ENCODE measurements around the gene COL4A1. TPM values are rescaled to one million over a fixed set of nuclear protein-coding genes. Genes with fewer than 3 reads are reported as not detected.

The COL4A1 gene
- total RNA-seq, 1 donor from 2014 or later, result 1,882 TPM

DNA sequence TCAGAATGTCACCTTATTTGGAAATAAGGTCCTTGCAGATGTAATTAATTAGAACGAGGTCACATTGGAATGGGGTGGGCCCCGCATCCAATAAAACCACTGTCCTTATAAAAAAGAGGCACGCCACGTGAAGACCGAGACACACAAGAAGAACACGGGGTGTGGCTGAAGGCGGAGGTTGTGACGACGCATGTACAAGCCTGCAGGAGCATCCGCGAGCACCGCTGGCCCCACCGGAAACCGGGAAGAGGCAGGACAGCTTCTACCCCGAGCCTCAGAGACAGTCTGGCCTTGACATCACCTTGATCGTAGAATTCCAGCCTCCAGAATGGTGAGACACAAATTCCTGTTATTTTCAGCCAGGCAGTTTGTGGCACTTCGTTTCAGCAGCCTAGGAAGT, 177.9 kb downstream of the COL4A1 start:
- no peak for DNase-seq

DNA sequence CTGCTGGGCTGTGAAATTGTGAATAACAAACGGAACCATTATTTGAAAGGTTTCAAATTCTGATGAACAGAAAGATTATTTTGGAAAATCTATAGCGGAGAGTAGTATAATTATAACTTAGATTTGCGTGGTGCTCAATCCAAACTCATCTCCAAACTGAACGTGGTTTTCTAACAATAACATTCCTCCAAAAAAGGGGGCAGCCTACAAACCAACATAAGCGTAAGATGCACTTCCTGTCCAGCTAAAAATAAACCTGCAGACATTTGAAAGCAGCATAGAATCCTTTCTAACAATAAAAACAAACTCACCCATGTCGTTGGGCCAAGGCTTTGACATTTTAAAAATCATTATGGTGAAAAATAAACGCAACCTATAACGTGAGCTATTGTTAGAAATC, 178.4 kb downstream of the COL4A1 start:
- peak; percentile 45 for DNase-seq

DNA sequence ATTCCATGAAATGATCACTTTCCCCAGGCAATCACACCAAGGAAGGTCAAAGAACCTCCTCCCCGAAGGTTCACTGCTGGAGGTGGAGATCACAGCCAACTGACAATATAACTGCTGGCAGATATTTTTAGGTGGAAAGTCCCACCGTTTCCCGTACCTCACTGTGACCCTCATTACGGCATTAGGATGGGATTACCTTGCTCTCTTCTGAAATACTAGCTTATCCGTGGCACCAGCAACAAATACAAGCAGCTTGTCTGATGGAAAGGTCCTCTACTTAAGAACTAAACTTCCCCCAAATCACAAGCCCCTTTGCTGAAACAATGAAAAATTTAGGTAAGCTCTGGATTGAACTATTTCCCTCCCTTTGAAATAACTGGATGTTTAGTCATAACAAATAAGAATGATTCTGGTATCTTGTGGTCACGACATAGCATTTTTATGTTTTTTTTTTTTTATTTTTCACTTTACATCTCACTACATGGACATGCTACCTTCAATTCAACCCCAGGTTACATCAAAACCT, 178.9 kb downstream of the COL4A1 start:
- DNase-seq, result peak; percentile 53

DNA sequence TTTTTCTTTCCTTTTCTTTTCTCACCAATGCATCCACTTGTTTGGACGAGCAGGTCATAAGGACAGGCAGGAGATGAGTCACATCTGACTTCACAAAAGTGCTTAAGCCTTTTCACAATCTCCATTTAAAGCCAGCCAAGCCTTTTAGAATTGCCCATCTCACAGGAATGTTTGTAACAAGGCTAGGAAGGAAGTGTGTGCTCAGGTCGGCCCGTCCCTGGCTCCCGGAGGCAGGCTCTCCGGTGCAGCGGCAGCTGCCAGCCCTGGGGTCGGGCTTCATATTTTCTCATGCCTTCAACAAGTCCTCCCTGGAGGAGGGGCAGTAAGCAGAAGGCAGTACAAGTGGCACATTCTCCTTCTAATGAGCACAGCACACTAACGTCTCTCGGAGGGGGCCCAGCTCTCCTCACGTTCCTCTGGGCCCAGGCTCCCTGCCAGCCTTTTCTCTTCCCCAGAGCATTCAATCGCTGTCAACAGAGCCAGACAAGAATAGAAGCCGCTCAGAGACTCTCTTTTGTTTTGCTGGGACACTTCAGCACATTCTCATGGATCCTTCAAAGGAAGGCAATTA, 180.5 kb downstream of the COL4A1 start:
- DNase-seq, result peak; percentile 98

DNA sequence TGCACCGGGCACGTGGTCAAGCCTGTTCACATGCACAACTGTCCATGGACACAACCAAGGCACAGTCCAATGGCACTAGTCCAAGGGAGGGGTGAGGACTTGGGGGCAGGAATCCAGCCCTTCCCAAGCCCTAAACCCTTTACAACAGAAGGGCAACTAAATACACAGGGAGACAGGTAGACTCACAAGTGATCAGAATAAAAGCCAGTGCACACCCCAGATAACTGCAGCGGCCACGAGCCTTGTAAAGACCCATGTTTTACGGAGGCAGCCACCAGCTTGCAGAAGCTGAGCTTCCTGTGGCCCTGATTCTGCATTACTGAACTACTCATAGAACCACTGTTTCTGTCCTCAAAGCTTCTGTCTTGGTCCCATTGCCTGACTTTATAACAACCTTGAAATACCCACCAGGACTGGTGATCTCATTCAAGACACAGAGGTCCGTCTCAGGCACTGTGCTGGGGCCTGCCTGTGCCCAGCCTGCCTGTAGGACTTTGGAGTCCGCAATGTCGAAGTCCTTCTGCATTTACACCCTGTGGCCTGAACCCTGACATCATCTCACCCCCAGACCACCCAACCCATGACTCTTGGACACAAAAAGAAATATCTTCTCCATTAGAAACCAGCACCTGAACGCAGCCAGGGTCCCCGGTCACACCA, 181.2 kb downstream of the COL4A1 start:
- DNase-seq, result peak; percentile 38

DNA sequence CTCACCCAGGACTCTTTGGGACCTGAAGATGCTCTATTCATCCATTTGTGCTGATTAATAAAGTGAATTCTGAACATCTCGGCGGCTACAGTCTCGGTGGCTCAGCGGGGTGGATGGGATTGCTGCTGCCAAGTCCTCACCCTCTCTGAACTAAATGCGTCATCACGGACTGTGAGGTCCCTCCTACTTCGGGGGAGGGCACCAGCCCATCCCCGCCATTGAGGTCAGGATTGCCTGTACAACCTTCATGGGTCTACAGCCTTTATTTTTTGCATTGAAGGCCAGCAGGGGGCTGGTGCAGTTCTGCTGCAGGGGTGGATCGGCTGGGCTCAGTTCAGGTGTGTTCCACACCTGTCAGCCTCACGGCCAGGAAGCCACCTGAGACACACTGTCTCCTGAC, 181.8 kb downstream of the COL4A1 start:
- DNase-seq, result no peak

DNA sequence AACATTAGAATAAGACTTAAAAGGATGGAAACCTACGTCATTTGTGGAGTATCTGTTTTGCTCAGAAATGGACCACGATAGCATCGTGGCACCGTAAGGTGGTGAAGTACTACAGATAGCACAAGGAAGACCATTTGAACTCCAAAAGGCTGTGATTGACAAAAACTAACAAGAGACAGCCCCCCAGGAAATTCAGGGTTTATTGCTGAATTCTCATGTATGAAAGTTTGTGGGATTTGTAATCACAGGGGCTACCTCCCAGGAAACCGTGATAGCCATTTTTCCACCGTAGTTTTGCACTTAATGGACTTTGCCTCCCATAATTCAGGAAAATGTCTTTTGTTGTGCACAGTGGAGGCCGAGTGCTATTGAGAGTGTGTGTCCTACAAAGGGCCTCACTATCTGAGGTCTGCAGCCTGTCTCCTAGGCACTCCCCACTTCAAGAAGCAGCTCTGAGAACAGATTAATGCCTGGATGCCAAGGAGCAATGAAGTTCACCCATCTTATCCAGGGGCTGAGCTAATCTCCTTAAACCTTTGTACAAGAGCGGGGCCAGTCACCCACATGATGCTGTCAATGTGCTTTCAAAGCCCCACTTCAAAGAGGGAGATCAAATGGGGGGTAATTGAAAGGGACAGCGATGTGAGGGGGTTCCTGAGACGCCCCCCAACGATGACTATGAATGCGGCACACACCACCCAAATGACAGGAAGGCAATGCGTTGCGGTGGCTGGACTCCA, 182.6 kb downstream of the COL4A1 start:
- no peak for DNase-seq

DNA sequence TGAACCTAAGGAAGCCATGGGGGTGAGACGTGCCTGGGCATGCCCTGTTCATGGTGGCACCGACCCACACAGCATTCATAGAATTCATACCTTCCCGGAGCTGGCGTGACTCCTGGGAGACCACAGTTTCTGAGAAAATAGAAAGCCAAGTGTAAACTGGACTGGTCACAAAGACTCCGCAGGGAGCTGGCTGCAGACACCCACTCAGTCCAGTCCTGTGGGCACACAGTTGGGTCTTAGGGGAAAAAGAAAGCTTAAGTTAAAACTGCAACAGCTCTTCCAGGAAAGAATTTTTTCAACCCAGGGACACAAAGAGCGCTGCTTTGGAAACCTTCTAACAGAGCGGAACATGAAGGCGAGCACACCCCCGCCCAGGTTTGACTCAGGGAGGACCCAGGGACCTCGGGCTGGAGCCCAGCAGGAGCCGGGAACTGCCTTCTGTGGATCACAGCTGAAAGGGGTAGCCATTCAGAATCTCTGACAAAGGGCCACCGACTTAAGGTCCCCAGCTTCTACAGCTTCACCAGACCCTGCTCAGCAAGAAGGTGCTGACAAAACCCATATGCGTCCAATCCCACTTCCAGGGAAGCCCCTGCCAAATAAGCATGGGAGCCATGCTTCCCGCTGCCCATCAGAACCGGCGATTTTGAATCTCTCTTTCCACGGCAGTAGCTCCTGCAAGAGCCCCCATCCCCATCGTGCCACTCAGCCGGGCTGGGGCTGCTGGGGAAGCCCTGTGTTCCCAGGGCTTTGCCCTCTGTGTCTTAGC, 183.7 kb downstream of the COL4A1 start:
- no peak for DNase-seq

DNA sequence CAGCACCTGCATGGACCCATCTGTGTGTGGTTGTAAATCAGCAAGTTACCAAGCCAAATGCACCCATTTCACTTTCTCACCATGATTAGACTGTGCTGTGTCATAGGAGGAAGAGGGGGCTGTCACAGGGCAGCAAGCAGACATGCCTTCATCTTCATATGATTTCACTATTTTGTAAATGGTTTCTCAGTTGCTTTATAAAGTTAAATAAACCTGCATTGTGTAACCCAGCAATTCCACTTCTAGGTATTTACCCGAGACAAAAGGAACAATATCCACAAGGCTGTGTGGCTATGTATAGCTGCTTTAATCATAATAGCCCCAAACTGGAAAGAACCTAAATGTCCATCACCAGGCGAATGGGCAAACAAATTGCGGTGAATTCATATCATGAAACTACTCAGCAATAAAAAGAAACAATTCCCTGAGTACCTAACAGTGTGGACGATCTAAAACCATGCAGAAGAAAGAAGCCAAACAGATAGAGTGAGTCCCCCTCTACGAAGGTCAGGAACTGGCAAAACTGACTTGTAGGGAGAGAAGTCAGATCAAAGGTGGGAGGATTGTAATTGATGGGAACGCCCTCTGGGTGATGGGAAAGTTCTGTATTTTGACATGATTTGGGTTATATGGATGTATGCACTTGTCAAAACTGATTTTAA, 185.4 kb downstream of the COL4A1 start:
- no peak for DNase-seq

DNA sequence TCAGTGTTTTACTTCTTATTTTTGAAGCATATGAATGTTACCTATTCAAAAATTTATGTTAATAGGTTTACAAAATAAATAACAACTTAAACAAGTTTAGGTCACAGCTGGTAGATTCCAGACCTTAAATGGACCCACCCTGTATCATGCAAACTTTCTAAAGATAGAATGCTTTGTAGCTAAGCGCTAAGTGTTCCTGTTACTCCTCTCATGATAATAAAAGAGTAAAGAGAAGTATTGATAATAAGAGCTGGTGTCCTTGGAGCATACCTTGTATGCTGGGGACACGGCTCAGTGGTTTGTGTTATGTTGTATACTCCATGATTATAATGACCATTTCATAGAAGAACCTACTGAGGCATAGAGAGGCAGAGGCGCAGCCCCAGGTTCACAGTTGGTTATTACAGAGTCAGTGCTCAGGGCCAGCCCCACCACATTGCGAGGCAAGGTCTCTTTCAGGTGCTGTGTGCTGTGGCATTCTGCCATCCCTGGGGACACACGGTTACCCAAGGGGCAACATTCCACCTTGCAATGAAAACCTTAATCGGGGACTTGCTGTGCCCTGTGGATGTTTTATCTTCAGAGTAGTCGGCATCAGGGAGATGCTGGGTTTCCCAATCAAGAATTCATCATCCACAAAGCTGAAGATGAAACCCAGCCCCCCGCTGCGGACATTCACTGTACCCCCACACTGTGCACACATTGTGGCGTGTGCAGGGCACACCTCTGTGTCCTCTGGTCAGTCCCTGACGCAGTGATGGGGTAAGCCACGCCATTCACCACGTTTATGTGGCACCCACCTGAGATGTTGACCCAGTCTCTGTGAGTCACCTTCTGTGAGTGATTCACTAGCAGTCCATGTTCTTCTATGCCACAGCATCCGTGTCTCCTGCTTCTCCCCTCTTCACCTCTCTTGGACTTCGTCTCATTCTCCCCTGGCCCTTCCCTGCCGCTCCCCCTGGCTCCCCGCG, 186.7 kb downstream of the COL4A1 start:
- no peak for DNase-seq

DNA sequence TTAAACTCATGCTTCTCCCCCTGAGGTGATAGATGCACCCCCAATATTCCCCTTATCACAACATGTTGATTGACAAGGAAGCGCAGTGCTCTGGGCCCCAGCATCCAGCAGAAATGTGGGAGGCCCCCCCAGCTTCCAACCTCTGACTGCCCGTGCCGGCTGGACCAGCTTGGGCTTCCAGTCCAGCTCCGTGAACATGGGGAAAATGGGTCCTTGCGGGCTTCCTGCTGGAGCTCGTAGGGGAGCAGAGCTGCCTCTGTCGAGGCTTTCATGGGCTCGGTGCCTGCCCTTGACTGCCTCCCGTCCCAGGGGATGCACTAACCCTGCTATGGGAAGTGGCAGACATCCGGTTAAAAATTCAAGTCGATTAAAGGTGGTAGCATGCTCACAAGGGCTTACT, 188.9 kb downstream of the COL4A1 start:
- DNase-seq, result peak; percentile 29

DNA sequence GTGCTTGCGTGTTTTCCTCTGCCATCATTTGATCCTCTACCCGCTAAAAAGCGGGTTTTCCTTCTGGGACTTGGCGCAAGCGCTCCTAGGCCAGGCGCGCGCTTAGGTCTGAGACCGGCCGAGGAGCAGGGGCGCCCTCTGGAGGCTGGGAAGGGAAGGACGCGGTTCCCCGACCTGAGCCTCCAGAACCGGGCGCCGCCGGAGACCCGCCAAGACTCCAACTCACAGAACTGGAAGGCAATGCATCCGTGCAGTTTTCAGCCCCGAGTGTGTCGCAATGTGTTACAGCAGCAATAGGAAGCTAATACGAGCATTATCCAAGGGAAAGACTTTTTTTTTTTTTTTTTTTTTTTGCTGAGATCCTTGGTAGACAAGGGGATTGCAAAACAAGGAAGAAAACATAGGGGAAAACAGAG, 190.9 kb downstream of the COL4A1 start:
- DNase-seq, result peak; percentile 80

DNA sequence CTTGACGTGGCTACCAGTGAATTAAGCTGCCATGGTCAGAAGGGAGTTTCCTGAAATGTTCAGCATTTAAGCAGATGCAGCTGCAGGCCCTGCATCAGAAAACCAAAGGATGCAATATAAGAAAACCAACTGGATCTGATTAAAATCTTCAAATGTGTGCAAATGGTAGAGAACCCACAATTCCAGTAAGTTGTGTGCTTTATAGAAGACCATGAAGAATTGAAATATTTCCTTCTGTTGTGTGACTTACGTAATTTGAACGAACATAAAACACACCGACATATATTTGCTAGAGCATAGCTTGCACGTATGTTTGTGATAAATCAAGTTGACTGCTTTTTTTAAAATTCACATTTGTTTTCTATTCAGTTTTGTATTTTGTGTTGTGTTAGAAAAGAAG, 191.4 kb downstream of the COL4A1 start:
- no peak for DNase-seq

DNA sequence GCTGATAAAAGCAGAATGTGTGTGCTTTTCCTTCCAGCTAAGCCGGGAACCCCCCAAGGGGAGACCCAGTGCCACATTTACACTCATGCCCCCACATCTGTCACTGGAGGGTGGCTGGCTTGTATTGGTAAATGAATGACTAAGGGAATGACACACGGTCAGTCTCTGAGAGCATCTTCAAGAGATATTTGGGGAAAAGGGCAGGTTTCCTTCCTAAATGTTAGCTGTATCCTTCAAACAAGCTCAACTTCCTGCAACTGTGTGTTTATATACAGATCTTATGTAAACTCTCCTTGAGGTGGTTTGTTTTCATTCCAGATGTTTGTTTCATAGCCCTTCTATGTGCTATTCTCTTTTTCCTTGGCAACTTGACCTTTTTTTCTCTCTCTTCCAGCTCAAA, 192.6 kb downstream of the COL4A1 start:
- no peak for DNase-seq

DNA sequence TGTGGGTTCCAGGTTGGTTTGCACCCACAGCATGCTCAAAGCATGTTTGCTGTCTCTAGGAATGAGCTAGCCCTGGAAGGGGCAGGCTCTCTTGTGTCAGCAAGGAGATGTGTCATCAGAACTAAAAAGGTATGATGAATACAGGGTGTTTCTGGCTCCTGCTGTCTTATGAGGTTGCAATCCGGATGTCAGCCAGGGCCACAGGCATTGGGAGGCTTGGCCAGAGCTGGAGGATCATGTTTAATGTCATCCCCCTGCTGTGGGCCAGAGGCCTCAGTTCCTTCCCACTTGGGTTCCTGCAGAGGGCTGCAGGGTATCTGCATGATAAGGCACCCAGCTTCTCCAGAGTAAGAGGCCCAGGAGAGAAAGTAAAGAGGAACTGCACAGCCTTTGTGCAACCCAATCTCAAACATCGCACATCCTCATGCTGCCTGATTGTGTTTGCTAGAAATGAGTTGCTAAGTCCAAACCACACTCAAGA, 193.6 kb downstream of the COL4A1 start:
- DNase-seq, result no peak

DNA sequence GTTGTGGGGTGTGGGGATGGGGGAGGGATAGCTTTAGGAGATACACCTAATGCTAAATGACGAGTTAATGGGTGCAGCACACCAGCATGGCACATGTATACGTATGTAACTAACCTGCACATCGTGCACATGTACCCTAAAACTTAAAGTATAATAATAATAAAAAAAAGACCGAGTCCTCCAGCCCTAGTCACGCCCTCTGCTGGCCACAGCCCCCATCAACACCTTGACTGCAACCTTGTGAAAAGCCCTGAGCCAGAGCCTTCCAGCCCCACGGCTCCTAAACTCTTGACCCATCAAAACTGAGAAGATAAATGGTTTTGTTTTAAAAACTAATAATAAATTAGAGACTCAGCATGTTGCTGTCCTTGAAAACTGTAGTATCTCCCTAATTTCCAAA, 194.6 kb downstream of the COL4A1 start:
- DNase-seq, result peak; percentile 52

DNA sequence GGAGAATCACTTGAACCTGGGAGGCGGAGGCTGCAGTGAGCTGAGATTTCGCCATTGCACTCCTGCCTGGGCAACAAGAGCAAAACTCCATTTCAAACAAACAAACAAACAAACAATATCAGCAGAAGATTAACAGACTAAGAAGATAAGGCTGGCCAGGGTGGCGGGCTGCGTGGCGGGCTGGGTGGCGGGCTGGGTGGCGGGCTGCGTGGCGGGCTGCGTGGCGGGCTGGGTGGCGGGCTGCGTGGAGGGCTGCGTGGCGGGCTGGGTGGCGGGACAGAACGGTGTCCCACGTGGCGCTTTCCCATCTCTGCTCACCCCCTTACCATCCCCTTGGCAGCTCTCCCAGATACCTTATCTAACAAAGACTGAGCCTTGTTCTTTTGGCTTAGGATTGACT, 196.2 kb downstream of the COL4A1 start:
- no peak for DNase-seq

DNA sequence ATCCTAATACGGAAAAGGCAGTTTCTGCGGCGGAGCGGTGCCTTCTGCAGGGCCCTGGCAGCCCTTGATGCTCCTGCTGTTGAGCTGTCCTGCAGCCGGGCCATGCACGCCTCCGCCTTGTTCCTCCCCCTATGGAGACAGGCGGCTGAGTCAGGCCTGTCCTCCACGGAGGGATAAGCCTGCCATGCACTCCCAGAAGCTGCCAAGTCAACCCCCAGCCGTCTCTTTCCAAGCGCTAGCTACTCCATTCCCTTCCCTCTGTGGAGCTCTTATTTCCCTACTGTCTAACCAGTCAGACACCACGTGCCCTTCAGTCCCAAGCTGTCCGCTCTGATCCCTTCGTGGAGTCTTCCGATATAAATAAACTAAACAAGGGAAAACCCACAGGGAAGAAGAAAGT, 197.0 kb downstream of the COL4A1 start:
- DNase-seq, result peak; percentile 32

DNA sequence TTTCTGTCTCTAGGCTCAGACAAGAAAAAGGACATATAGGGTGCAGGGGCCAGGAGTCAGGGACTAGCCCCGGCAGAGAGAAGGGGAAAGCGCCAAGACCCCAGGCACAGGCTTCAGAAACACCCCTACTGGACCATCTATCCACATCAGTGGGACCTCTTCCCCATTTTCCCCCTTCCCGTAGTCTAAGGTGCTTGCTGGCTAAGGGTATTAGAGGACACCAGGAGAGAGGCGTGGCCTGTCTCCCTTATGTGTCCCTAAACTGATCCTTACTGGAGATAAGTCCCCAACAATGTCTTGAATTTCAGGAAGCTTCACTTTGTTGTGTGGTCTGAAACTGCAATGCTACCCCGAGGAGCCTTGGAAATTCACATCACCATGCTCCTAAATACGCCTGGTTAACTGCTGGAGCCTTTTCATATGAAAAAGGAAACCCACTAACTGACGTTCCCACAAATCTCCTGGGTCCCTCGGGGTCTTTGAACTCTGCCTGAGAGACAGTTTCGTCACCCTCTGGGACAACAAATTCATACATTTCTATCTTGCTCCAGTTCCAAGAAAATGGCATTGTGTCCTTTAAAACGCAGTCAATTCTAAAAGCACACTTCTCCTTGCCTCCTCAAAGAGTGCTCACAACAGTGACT, 197.7 kb downstream of the COL4A1 start:
- DNase-seq, result no peak

DNA sequence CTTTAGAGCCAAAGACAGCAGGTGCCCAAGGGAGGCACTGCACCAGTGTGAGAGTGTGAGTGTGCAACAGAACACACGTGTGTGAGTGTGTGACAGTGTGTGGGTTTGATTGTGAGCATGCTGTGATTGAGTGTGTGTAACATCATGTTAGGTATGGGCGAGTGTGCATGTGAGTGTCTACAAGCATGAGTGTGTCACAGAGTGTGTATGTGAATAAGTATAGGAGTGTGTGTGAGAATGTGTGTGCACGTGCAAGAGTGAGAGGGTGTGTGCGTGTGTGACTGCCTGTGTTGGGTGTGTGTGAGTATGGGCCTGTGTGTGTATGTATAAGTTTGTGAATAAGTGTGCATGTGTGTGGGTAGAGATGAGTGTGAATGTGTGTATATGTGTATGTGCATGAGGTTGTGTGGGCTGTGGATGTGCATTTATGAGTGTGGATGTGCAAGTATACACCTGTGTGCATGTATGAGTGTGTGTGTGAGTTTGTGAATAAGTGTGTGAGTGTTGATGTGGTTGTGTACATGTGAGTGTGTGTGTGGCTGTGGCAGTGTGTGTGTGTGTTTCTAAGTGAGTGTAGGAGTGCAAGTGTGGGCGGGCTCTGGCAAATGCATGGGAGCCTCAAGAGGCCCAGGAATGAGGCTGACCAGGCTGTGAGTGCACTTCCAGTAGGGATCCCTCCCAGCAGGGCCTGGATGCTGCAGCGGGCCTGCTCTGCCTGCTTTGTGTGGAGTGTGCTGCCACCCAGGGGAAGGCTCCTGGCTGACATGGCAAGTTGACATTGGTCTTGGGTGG, 198.4 kb downstream of the COL4A1 start:
- DNase-seq, result peak; percentile 72
